ENCODE measurements around the gene DSCAM.

Gene DSCAM

DNA sequence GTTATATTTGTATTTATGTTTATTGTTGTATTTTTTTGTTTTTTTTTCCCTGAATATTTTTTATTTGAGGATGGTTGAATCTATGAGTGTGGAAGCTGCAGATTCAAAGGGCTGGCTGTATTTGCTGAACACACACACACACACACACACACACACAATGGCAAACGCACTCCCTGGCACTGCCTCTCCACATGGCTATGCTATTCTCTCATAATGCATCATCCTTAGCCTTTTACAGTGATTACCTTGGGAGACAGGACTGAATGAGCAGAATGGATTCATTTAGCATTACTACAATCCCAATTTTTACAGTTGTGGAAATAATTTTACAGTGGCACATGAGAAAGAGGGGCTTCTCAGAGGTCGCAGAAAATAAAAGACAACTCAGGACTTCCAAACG lies 589.6 kb downstream of the DSCAM start:
- Histone ChIP-seq H3K36me3 (ENCODE audit: low read length) (no peaks in the 10 kb centered on the region), H3K4me3 (ENCODE audit: insufficient read depth, low read length, poor library complexity, severe bottlenecking) (no peak overlapping the region), H3K9me3 (ENCODE audit: insufficient read depth, low read length) (no peaks in the 10 kb centered on the region), H3K79me2 (ENCODE audit: insufficient read depth, low read length) (no peaks in the 10 kb centered on the region), H2AFZ (ENCODE audit: low read depth, low read length, severe bottlenecking) (no peak overlapping the region), H3K9ac (ENCODE audit: low read length) (no peak overlapping the region), H3K4me2 (ENCODE audit: low read depth, low read length, poor library complexity, severe bottlenecking) (no peak overlapping the region), H3F3A (ENCODE audit: insufficient read depth) (no peaks in the 10 kb centered on the region), H3K9me2 (replicated peaks; ENCODE audit: insufficient read depth, low read length) (no peaks in the 10 kb centered on the region), H3K27me3 (ENCODE audit: low read length) (no peaks in the 10 kb centered on the region), H4K20me1 (ENCODE audit: low read depth, low read length) (no peaks in the 10 kb centered on the region), H3K27ac (ENCODE audit: low read depth, low read length) (no peak overlapping the region)
- no peak for TF ChIP-seq EZH2phosphoT487 (conservative IDR thresholded peaks at IDR 0.05; ENCODE audit: low read length)
- TF ChIP-seq, protein P1, sequence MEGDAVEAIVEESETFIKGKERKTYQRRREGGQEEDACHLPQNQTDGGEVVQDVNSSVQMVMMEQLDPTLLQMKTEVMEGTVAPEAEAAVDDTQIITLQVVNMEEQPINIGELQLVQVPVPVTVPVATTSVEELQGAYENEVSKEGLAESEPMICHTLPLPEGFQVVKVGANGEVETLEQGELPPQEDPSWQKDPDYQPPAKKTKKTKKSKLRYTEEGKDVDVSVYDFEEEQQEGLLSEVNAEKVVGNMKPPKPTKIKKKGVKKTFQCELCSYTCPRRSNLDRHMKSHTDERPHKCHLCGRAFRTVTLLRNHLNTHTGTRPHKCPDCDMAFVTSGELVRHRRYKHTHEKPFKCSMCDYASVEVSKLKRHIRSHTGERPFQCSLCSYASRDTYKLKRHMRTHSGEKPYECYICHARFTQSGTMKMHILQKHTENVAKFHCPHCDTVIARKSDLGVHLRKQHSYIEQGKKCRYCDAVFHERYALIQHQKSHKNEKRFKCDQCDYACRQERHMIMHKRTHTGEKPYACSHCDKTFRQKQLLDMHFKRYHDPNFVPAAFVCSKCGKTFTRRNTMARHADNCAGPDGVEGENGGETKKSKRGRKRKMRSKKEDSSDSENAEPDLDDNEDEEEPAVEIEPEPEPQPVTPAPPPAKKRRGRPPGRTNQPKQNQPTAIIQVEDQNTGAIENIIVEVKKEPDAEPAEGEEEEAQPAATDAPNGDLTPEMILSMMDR (IDR thresholded peaks at IDR 0.05; ENCODE audit: insufficient read depth, low read length, poor library complexity, severe bottlenecking) = no peak

DNA sequence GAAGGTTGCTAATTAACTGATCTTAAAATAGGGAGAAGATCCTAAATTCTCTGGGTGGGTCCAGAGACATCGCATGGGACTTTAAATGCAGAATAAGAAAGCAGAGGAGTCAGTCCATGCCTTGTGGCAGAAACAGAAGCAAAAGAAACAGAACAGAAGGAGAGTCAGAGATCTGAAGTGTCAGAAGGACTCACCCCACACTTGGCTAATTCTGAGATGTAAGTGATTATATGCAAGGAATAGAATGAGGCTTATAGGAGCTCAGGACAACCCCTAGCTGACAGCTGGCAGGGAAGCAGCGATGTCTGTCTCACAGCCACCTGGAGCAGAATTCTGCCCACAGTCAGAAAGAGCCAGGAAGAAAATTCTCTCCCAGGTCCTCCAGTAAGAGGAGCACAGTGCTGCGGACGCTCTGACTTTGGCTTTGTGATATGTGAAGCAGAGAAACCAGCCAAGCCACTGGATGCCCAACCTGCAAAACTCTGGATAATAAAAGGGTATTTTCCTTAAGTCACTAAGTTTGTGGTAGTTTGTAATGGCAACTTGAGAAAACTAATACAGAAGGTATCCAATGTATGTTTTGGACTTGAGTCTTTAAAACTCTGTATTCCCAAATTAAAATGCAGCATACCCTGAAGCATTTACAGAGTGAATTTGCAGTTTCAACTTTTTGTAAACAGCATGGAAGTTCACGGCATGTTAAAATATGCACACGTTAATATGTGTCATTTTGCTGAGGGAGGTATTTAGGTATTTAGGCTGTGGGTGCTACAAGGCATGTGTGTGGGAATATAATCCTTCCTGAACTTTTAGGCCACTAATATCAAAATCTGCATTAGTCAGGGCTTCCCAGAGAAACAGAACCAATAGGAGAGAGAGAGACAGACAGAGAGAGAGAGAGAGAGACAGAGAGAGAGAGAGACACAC lies 591.2 kb downstream of the DSCAM start:
- Histone ChIP-seq H3K4me3 (ENCODE audit: insufficient read depth, low read length, poor library complexity, severe bottlenecking) (no peak overlapping the region), H3K9ac (ENCODE audit: low read length) (no peak overlapping the region), H3K79me2 (ENCODE audit: insufficient read depth, low read length) (no peaks in the 10 kb centered on the region), H3K4me2 (ENCODE audit: low read depth, low read length, poor library complexity, severe bottlenecking) (no peak overlapping the region), H3K36me3 (ENCODE audit: low read length) (no peaks in the 10 kb centered on the region), H3K27me3 (ENCODE audit: low read length) (no peaks in the 10 kb centered on the region), H3K27ac (ENCODE audit: low read depth, low read length) (no peak overlapping the region), H2AFZ (ENCODE audit: low read depth, low read length, severe bottlenecking) (no peak overlapping the region), H3F3A (ENCODE audit: insufficient read depth) (no peaks in the 10 kb centered on the region), H3K9me3 (ENCODE audit: insufficient read depth, low read length) (no peaks in the 10 kb centered on the region), H3K9me2 (replicated peaks; ENCODE audit: insufficient read depth, low read length) (no peaks in the 10 kb centered on the region), H4K20me1 (ENCODE audit: low read depth, low read length) (no peaks in the 10 kb centered on the region)
- TF ChIP-seq, protein P1 (IDR thresholded peaks at IDR 0.05; ENCODE audit: insufficient read depth, low read length, poor library complexity, severe bottlenecking) = no peak
- no peak for TF ChIP-seq EZH2phosphoT487 (conservative IDR thresholded peaks at IDR 0.05; ENCODE audit: low read length)

DNA sequence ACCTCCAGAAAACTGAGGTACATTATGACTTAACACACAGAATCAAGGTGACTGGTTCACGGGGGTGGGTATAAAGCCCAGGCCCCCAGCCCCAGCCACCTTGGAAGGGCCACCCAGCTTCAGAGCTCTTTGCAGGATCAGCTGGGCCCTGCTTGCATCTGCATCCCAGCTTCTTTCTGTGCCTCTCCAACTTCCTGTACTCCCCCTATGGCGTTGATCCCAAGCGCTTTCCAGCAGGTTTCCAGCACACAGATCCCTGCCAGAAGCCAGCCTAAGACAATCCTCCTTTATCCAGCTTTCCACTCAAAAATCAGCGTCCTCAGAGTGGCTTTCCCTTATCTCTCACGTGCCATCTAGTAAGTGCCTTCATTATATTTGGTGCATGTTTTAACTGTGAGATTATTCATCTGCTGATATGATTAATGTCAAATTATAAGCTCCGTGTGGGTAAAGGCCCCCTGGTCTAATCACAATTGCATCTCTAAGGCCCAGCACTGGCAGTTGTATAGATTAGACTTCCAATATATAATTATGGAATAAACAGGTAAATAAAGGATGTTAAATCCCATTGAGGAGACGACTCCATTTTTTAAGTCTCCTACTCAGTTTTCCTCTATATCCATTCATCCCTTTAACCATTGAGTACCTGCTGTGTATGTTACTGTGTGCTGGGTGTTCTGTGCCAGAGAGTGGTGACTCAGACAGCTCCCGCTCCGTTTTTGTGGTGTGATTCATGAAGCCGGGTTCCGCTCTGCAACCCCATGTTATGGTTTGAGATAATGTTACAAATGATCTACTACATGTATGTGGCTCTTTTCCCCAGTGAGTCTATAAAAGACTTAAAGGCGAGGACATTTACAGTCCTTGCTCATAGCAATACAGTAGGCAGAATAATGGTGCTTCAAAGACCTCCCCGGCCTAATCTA lies 592.2 kb downstream of the DSCAM start:
- no peaks in the 10 kb centered on the region for H3K27me3 ChIP-seq (ENCODE audit: low read length)
- no peaks in the 10 kb centered on the region for H3K79me2 ChIP-seq (ENCODE audit: insufficient read depth, low read length)
- no peak overlapping the region for H3K9ac ChIP-seq (ENCODE audit: low read length)
- H3K9me2 ChIP-seq (replicated peaks; ENCODE audit: insufficient read depth, low read length) = no peaks in the 10 kb centered on the region
- no peak overlapping the region for H2AFZ ChIP-seq (ENCODE audit: low read depth, low read length, severe bottlenecking)
- TF ChIP-seq EZH2phosphoT487 (conservative IDR thresholded peaks at IDR 0.05; ENCODE audit: low read length) = no peak
- TF ChIP-seq, protein P1 (IDR thresholded peaks at IDR 0.05; ENCODE audit: insufficient read depth, low read length, poor library complexity, severe bottlenecking) = no peak
- no peaks in the 10 kb centered on the region for H3F3A ChIP-seq (ENCODE audit: insufficient read depth)
- no peak overlapping the region for H3K27ac ChIP-seq (ENCODE audit: low read depth, low read length)
- H3K4me2 ChIP-seq (ENCODE audit: low read depth, low read length, poor library complexity, severe bottlenecking) = no peak overlapping the region
- H3K36me3 ChIP-seq (ENCODE audit: low read length) = no peaks in the 10 kb centered on the region
- H3K4me3 ChIP-seq (ENCODE audit: insufficient read depth, low read length, poor library complexity, severe bottlenecking) = no peak overlapping the region
- H3K9me3 ChIP-seq (ENCODE audit: insufficient read depth, low read length) = peaks cover under 1% of the 10 kb centered on the region; the same call in 1 of the 2 replicates
- no peaks in the 10 kb centered on the region for H4K20me1 ChIP-seq (ENCODE audit: low read depth, low read length)

Measured in SU-DHL-6 (cell line).